Adrenal gland (tissue), 5 donors: Measurements from ENCODE around the gene ID1.

Source experiments
- CTCF ChIP-seq, 6 experiments: fragments of 450-650 bp in 4 of 6; fragments of 200-600 bp in 2 of 6; sonication (generic) in 1 of 6; IDR thresholded peaks; 1 replicate in 5 of 6; 2 replicates in 1 of 6; pipeline versions ENCODE4 v1.5.1 to v1.8.0; 2016 to 2021; ENCODE audit warnings: antibody characterized with exemption in 6 of 6, mild to moderate bottlenecking in 2 of 6, moderate library complexity in 1 of 6
- POLR2A ChIP-seq, 2 donors: fragments of 450-650 bp; IDR thresholded peaks; one replicate each; pipeline ENCODE4 v1.6.1; 2017; ENCODE audit warnings: antibody characterized with exemption in 2 of 2, mild to moderate bottlenecking in 2 of 2, moderate library complexity in 1 of 2
- donor health status: DM: no; HTN: no; CAD: no.

- TF ChIP-seq POLR2A (IDR thresholded peaks at IDR 0.05) (no peak), CTCF (IDR thresholded peaks at IDR 0.05) (no peak)
These were observed 39.3 kb upstream of the ID1 start for GRCh38 chr20:31565699-31566318.
